GM18861 (cell line): ENCODE measurements around the gene STK38L.

Experiments used
- ATAC-seq: cut with Tn5 transposase; IDR thresholded peaks from one replicate; pipeline ENCODE4 v1.9.1; 2021; ENCODE audit not compliant: unreplicated experiment

Gene STK38L

DNA sequence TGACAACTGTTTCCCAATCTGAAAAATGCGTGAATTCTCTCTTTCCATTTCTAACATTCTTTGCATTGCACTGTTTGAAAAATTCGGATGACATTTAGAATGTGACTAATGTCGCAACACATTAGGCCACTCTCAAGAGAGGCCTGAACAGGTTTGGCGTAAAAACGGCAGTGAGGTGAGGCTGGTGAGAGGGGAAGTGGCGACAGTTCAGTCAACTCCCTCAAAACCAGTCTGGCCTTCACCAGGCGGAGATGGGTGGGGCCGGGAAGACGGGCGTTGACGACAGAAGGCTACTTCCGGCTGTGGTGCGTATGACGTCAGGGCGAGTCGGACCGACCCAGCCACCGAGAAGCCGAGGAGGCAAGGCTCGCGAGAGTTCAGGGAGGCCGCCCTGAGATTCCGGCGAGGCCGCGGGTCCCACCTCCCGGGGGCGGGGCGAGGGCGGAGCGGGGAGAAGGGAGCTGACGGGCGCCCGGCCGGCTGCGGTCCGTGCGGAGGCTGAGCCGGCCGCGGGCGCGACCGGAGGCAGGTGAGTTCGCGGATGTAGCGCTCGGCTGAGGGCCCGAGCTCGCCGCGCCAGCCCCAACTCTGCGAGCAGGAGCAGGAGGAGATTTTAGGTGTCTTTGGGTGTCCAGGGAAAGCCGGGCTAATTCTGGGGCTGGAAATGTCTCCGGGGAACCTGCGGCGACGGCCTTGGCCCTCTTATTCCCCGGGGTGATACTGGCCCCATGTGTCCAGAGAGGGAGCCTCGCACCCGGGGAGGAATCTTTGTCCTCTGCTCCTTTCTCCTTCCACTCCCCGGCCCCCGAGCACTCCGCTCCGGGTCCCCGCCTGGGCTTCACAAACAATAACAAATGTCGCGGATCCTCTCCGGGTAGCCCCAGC, at the start of gene STK38L:
Gene STK38L, plus strand, starts transcription at position 483 of the 885 bp plus-strand sequence. CDS start 53,435 bp downstream, outside the sequence.
- ATAC-seq: peak; percentile 82

DNA sequence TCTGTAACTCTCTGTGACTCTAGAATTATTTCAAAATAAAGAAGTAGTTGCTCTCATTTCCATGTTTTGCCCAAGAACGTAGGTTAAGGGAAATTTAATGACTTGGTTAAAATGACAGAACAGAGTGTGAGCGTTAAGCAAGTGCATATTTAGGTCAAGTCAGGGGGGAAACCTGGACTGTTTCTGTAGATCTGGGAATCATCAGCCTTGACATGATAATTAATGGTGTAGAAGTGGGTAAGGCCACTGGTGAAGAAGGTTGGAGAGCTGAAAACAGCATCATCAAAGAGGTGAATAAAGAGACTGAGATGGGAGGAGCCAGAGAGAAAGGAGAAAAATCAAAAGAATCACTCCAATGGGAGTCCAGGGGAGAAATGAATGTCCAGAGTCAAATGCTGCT, 49.4 kb upstream of the STK38L start:
- no peak for ATAC-seq

DNA sequence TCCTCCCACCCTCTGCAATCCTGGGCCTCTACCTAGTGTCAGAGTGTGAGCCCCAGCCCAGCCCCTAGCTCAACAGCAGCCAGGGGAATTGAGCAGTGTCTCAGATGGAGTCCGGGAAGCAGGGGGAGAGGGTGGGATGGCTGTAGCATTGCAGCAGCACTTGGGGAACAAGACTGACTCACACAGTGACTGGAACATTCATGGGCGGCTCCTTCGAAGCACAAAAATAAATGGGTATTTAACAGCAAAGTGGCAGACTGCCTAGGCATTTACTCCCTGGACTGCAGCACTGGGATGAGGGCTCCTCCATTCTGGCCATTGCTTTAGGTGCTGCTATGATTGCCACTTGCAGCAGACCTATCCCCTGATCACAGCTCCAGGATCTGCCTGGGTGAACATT, 46.0 kb upstream of the STK38L start:
- no peak for ATAC-seq

DNA sequence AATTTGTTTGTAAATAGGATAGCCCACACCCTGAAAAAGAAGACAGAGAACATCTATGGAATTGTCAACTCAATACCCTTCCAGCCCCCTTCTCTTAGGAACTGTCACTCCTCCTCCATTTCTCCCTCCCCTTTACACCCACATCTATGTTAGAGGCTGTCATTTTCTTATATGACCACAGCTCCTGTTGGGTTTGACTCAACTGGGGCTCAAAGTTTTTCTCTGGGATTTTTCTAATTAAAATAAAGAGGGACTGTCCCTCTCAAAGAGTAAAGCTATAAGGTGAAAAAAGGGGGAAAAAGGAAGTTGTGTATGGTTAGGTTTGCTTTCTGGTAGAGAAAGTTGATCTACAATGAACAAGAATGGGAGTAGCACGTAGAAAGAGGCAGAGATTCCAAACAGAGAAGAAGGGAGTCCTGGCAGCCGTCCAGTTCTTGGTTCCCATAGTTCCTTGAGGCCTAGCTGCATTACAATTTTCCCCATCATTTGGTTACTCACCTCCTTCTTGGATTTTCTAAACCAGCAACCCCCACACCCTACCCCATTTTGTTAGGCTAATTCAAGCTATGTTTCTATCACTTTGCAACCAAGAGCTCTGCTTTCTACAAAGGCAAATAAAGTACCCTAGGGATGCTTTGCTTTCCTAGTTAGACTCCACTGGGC, 44.3 kb upstream of the STK38L start:
- no peak for ATAC-seq

DNA sequence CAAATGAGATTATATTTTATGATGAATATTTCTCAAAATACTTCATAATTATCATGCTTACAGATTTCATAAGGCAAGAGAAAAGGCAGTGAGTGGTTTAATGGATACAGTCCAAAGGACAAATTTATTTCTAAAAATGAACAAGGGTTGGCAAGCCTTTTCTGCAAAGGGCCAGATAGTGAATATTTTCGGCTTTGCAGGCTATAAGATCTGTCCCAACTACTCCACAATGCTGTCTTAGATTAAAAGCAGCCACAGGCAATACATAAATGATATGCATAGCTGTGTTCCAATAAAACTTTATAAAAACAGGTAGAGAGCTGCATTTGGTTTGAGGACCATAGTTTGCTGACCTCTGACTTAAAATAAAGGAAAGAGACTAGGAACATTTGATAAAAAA, 42.9 kb upstream of the STK38L start:
- no peak for ATAC-seq

GRCh38 chr12:27206801-27207502, 37.1 kb upstream of the STK38L start:
- no peak for ATAC-seq

GRCh38 chr12:27207615-27208413, 36.3 kb upstream of the STK38L start:
- peak; percentile 73 for ATAC-seq

DNA sequence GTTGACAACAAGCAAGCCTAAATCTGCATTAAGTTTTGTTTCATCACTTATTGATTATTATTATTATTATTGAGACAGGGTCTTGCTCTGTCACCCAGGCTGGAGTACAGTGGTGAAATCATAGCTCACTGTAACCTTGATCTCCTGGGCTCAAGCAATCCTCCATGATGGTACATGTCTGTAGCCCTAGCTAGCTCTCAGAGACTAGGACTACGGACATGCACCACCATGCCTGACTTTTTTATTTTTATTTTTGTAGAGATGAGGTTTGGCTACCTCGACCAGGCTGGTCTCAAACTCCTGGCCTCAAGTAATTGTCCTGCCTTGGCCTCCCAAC, 35.7 kb upstream of the STK38L start:
- peak; percentile 2 for ATAC-seq

- ATAC-seq: no peak
Observed at GRCh38 chr12:27209257-27209910, 34.7 kb upstream of the STK38L start.

DNA sequence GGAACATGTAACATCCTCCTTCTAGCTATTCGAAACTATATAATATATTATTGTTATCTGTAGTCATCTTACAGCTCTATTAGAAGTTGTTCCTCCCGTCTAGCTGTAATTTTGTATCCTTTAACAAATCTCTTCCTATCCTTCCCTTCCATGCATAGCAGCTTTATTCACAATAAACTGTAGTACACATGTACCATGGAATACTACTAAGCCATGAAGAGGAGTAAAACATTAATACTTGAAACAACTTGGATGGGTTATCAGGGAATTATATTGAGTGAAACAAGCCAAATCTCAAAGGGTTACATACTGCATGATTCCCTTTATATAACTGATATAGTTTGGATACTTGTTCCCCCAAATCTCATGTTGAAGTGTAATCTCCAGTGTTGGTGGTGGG, 33.9 kb upstream of the STK38L start:
- ATAC-seq: no peak

DNA sequence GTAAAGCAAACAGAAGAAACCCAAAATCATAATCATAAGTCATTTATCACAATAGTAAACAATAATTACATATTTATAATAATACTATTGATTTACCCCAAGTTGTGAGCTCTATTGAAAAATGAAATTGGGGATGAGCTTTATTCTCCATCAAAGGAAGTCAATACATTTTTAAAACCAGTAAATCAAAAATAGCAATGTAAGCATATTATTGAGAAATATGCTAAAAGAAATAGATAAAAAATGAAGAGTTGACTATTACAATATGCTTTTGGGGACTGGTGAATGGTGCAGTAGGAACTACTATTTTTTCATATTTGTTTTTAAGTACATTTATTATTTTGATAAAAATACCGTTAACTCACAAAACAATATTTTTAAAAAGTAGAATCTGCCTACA, 31.2 kb upstream of the STK38L start:
- no peak for ATAC-seq

DNA sequence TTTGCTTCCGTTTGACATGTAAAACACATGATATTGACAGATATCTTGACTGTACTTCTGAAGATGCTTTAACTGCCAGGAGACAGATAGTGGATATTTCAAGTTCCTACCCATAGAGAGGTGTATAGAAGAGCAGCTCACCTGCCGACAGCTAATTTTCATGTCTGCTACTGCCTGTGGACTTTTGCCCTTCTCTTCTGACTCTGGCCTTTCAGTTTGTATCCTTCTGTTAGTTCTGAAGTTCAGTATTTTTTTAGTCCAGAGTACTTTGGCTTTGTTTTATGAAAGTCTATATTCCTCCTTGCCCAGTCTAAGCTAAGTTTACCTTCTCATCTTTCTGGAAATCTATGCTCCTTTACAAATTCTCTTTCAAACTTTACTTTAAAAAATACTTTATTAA, 30.8 kb upstream of the STK38L start:
- ATAC-seq: no peak

DNA sequence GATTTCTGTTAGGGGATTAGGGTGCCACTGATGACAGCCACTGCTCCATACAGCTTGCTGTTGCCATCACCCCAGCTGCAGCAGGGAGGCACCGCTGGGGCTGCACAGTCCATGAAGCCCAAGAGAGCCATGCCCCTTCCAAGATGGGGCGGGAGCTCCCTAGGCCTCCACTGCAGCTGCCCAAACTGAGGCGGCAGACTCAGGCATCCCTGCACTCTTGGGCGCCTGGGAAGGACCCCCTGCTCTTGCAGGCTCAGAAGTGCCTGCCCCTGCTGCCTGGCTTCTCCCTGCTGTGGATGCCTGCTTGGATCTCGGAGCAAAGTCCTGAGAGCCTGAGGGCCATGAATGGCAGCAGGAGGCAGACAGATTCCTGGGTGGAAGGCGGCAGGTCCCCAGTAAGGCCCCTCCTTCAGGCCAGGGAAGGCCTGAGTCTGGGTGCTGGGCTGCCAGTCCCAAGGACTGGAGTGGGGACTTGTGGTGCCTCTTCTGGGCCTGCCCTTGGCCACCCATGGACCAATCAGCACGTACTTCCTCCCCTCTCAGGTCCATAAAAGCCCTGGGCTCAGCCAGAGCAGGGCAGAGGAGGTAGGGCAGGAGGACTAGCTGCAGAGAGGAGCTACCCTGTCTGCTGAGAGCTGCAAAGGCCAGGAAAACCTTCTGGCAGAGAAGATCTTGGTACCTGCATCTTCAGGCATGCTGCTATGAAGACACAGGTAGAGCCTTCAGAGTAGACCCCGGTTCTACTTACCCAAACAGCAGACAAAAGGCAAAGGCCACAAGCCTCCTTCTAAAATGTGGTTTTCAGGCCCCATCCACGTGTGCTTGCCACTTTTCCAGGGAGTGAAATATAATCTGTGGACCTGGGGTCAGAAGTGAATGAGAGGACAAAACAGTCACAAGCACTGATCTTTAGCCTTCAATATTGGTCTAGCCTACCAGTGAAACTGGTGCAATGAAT, 30.0 kb upstream of the STK38L start:
- ATAC-seq: no peak

GRCh38 chr12:27217590-27217989, 26.5 kb upstream of the STK38L start:
- ATAC-seq: no peak

DNA sequence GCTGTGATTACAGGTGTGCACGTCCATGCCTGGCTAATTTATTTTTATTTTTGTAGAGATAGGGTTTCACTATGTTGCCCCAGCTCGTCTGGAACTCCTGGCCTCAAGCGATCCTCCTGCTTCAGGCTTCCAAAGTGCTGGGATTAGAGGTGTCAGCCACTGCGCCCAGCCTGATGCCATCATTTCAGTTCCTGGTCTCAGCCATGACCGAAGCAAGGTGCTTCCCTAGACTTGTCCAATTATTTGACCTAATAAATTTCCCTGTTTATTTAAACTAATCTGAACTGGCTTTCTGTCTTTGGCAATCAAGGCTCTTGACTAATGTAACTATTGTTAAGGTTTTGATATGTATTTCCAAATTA, 24.4 kb upstream of the STK38L start:
- ATAC-seq: no peak

DNA sequence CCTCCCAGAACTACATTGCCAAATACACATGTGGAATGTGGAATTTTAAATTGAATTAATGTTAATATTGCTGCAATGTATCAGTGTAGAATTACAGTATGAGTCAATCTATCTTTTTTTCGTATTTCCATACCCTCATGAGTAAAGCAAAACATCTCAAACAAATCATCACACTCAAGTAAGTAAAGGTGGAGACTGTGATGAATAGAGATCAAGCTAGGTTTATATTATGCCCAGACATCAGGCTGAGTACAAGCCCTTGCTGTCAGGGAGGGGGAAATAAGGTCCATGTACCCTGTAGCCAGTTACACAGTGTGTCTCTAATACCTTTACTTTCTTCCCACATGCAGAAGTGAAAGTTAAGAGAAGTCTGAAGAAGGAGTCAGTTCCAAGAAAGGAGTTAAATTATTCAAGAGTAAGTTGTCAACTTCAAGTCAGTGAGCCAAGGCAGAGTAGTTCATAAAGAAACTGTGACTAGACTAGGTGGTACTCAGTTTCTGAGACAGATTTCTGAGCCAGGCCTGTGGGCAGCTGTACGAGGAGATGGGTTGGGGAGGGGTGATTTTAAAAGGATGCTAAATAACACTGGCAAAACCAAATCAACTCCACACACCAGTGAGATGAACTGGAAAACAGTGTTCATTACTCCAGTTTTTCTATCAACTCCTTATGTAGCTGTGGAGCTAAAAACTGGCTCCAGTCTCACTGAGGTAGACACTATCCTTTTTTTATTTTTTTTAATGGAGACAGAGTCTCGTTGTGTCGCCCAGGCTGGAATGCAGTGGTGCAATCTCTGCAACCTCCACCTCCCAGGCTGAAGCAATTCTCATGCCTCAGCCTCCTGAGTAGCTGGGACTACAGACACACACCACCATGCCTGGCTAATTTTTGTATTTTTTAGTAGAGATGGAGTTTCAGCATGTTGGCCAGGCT, 23.8 kb upstream of the STK38L start:
- ATAC-seq: peak; percentile 61

- no peak for ATAC-seq
Observed at GRCh38 chr12:27220988-27221345, 23.1 kb upstream of the STK38L start.

- ATAC-seq: peak; percentile 63
Observed at GRCh38 chr12:27221625-27222387, 22.3 kb upstream of the STK38L start.
